ENCODE results near the gene PSMG1. TPM values are rescaled to one million over a fixed set of nuclear protein-coding genes. Genes with fewer than 3 reads are reported as not detected.

PSMG1 gene
- total RNA-seq, 1 experiment from 2014 or later: 29.0 TPM

DNA sequence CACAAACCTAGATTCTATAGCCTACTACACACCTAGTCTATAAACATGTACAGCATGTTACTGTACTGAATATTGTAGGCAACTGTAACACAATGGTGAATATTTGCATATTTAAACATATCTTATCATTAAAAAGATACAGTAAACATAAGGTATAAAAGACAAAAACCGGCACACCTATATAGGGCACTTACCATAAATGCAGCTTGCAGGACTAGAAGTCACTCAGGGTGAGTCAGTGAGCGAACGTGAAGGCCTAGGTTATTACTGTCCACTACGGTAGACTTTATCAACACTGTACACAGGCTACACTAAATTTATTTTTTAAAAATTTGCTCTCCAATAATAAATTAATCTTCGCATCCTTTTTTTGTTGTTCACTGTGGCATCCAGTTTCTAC lies 13.3 kb downstream of the PSMG1 start:
- no peaks in the 10 kb centered on the region for H3K79me2 ChIP-seq (ENCODE audit: low read depth)
- no peak overlapping the region for H2AFZ ChIP-seq
- H3K9me3 ChIP-seq (ENCODE audit: insufficient read depth, low read depth): no peaks in the 10 kb centered on the region
- H3K36me3 ChIP-seq (ENCODE audit: low read depth): no peaks in the 10 kb centered on the region
- no peaks in the 10 kb centered on the region for H3K4me1 ChIP-seq (replicated peaks; ENCODE audit: insufficient read depth)
- H3K27me3 ChIP-seq (ENCODE audit: insufficient read depth, low read depth): no peaks in the 10 kb centered on the region
- H3K4me3 ChIP-seq: no peak overlapping the region
- no peak for DNase-seq
- no peak overlapping the region for H3K4me2 ChIP-seq
- TF ChIP-seq CTCF (conservative IDR thresholded peaks at IDR 0.05): no peak
- TF ChIP-seq EZH2 (IDR thresholded peaks at IDR 0.05; ENCODE audit: low read depth): no peak
- 0 out of 2 replicates have a peak, but pooled peaks cover 1% of the 10 kb centered on the region for H4K20me1 ChIP-seq (ENCODE audit: insufficient read depth)
- ChIA-PET CTCF (no interaction called here), POLR2A (ENCODE audit: unreplicated experiment) (no interaction called here)
- no peaks in the 10 kb centered on the region for H3F3A ChIP-seq (ENCODE audit: insufficient read depth, low read depth)
- no peak overlapping the region for H3K27ac ChIP-seq
- H3K9me2 ChIP-seq (ENCODE audit: insufficient read depth): no peaks in the 10 kb centered on the region
- no TSS peak for BruUV-seq (replicated peaks)
- intact Hi-C loops (cut with micrococcal nuclease; ENCODE audit: unreplicated experiment): loop anchor here (10.0 kb wide), 1 partner anchor 665 kb away; no protein-coding TSS in a partner anchor

DNA sequence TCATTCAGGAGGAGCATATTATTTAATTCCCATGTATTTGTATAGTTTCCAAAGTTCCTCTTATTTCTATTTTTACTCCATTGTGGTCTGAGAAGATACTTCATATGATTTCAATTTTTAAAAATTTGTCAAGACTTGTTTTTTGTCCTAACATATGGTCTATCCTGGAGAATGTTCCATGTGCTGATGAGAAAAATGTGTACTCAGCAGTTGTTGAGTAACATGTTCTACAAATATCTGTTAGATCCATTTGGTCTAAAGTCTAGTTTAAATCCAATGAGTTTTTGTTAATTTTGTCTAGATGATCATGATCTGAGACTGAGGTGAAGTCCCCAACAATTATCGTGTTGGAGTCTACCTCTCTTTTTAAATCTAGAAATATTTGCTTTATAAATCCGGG lies 14.5 kb downstream of the PSMG1 start:
- ChIA-PET CTCF (no interaction called here), POLR2A (ENCODE audit: unreplicated experiment) (no interaction called here)
- Histone ChIP-seq H3K4me3 (no peak overlapping the region), H3K9me3 (ENCODE audit: insufficient read depth, low read depth) (no peaks in the 10 kb centered on the region), H3K27ac (no peak overlapping the region), H3K36me3 (ENCODE audit: low read depth) (no peaks in the 10 kb centered on the region), H3K9me2 (ENCODE audit: insufficient read depth) (no peaks in the 10 kb centered on the region), H3K79me2 (ENCODE audit: low read depth) (no peaks in the 10 kb centered on the region), H4K20me1 (ENCODE audit: insufficient read depth) (no peaks in the 10 kb centered on the region), H3K4me1 (replicated peaks; ENCODE audit: insufficient read depth) (no peaks in the 10 kb centered on the region), H3F3A (ENCODE audit: insufficient read depth, low read depth) (no peaks in the 10 kb centered on the region), H3K4me2 (no peak overlapping the region), H3K27me3 (ENCODE audit: insufficient read depth, low read depth) (no peaks in the 10 kb centered on the region), H2AFZ (no peak overlapping the region)
- TF ChIP-seq CTCF (conservative IDR thresholded peaks at IDR 0.05): no peak
- TF ChIP-seq EZH2 (IDR thresholded peaks at IDR 0.05; ENCODE audit: low read depth): no peak
- DNase-seq: no peak
- intact Hi-C loops (cut with micrococcal nuclease; ENCODE audit: unreplicated experiment): no loop called here
- no TSS peak for BruUV-seq (replicated peaks)

DNA sequence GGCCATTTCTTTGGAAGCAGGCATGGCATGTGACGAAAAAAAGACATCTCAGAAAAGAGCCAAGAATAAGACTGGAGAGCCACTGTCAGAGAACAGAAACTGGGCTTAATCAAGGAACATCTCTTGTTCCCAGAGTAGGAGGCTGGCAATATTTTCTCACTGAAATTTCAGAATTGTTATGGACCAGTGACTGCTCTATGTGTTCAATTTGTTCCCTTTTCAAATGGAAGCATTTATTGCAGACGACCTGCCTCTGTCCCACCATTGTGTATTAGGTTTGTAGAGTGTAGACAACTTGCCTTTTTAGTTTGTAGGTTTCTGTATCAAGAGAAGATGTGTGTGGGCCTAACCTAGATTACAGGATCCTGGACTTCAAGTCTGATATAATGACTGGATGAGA lies 18.7 kb downstream of the PSMG1 start:
- no TSS peak for BruUV-seq (replicated peaks)
- H3K36me3 ChIP-seq (ENCODE audit: low read depth): no peaks in the 10 kb centered on the region
- ChIA-PET POLR2A (ENCODE audit: unreplicated experiment) (no interaction called here), CTCF (no interaction called here)
- TF ChIP-seq EZH2 (IDR thresholded peaks at IDR 0.05; ENCODE audit: low read depth): no peak
- no peak for TF ChIP-seq CTCF (conservative IDR thresholded peaks at IDR 0.05)
- no peaks in the 10 kb centered on the region for H3F3A ChIP-seq (ENCODE audit: insufficient read depth, low read depth)
- no peaks in the 10 kb centered on the region for H3K9me2 ChIP-seq (ENCODE audit: insufficient read depth)
- no peak overlapping the region for H3K4me2 ChIP-seq
- no peak overlapping the region for H3K4me3 ChIP-seq
- DNase-seq: no peak
- peaks cover 4% of the 10 kb centered on the region; the same call in 1 of the 2 replicates for H3K9me3 ChIP-seq (ENCODE audit: insufficient read depth, low read depth)
- H3K27ac ChIP-seq: no peak overlapping the region
- intact Hi-C loops (cut with micrococcal nuclease; ENCODE audit: unreplicated experiment): no loop called here
- H4K20me1 ChIP-seq (ENCODE audit: insufficient read depth): no peaks in the 10 kb centered on the region
- H3K79me2 ChIP-seq (ENCODE audit: low read depth): no peaks in the 10 kb centered on the region
- no peaks in the 10 kb centered on the region for H3K4me1 ChIP-seq (replicated peaks; ENCODE audit: insufficient read depth)
- no peak overlapping the region for H2AFZ ChIP-seq
- no peaks in the 10 kb centered on the region for H3K27me3 ChIP-seq (ENCODE audit: insufficient read depth, low read depth)

Measured in PC-9 (cell line).